C4-2B (cell line): ENCODE results near the gene MOAP1.
A peak's percentile ranks its signal among the peaks of the same experiment; 100 is the strongest.

ENCODE experiments used
- H3K27ac ChIP-seq: fragments of 450-650 bp; 2 replicates; pipeline ENCODE4 v1.5.1; 2017
- ZFX ChIP-seq: fragments of 450-650 bp; IDR thresholded peaks from 2 replicates; pipeline ENCODE4 v1.6.1; 2017
- TF ChIP-seq, protein P1 (sequence below): fragments of 450-650 bp; conservative IDR thresholded peaks from 2 replicates; pipeline ENCODE4 v1.5.1; 2017; ENCODE audit warnings: mild to moderate bottlenecking

MOAP1 gene

GRCh38 chr14:93201155-93201704 lies 16.5 kb upstream of the MOAP1 start:
- H3K27ac ChIP-seq, result no peak overlapping the region
- TF ChIP-seq, protein P1, sequence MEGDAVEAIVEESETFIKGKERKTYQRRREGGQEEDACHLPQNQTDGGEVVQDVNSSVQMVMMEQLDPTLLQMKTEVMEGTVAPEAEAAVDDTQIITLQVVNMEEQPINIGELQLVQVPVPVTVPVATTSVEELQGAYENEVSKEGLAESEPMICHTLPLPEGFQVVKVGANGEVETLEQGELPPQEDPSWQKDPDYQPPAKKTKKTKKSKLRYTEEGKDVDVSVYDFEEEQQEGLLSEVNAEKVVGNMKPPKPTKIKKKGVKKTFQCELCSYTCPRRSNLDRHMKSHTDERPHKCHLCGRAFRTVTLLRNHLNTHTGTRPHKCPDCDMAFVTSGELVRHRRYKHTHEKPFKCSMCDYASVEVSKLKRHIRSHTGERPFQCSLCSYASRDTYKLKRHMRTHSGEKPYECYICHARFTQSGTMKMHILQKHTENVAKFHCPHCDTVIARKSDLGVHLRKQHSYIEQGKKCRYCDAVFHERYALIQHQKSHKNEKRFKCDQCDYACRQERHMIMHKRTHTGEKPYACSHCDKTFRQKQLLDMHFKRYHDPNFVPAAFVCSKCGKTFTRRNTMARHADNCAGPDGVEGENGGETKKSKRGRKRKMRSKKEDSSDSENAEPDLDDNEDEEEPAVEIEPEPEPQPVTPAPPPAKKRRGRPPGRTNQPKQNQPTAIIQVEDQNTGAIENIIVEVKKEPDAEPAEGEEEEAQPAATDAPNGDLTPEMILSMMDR, result no peak
- no peak for TF ChIP-seq ZFX

- no peak for TF ChIP-seq ZFX
- TF ChIP-seq, protein P1, result no peak
These were observed 15.9 kb upstream of the MOAP1 start for GRCh38 chr14:93200553-93200952.

DNA sequence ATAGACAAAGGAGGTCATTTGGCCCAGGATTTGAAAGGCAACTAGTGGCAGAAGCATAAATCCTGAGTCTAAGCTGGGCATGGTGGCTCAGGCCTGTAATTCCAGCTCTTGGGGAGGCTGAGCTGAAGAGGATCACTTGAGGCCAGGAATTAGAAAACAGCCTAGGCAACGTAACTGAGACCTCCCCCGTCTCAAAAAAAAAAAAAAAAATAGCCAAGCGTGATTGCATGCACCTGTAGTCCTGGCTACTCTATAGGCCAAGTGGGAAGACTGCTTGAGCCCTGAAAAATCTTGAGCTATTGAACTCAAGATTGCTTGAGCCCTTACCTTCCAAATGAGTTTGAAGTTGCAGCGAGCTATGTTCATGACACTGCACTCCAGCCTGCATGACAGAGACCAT lies 14.3 kb upstream of the MOAP1 start:
- TF ChIP-seq, protein P1, result no peak
- no peak for TF ChIP-seq ZFX
- no peak overlapping the region for H3K27ac ChIP-seq

More at GRCh38 chr14:93200553-93200952, 15.9 kb upstream of the MOAP1 start:
- H3K27ac ChIP-seq, result no peak overlapping the region

DNA sequence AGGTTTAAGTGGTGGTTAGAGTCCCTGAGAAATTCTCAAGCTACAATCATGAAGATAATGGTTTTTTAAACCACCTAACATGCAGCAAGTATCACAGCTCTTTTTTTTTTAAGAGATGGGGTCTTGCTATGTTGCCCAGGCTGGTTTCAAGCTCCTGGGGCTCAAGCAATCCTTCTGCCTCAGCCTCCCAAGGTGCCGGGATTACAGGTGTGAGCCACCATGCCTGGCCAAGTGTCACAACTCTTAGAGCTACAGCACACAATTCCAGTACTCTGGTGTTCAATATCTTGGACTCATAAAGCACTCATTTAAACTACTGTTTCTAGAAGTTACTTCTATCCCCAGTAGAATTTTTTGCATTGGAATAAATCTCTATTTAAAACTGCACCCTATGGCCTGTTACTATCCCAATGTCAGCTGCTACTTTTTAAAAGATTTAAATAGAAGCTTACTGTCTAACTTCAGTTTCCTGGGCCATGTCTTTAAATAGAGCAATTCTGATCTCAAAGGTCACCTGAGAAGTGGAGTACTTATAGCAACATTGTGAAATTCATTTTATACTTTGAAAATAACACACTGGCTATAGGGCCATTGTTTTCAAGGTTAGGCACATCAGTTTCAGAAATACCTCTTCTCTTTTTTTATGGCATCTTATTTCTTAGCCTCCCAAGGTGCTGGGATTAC lies 10.8 kb upstream of the MOAP1 start:
- H3K27ac ChIP-seq, result no peak overlapping the region
- TF ChIP-seq, protein P1, result no peak
- TF ChIP-seq ZFX, result no peak

- no peak overlapping the region for H3K27ac ChIP-seq
- TF ChIP-seq, protein P1, result no peak
- TF ChIP-seq ZFX, result no peak
These were observed 2.3 kb upstream of the MOAP1 start for GRCh38 chr14:93186956-93187355.

DNA sequence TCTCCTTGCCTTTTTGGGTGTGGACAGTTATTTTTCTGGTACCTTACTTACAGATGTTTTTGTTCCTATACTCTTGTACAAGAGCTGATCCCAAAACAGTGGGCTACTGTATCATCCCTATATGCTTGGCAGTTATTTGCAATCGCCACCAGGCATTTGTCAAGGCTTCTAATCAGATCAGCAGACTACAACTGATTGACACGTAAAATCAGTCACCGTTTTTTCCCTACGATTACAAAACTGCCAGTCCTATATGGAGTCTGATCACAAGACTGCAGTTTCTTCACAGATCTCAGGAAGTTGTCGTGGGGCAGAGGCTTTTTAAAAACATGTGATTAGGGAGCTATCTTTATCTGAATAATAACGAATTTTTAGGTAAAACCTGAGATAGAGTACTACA lies 1.8 kb upstream of the MOAP1 start:
- peak overlapping the region; percentile 95; the same call in 1 of the 2 replicates for H3K27ac ChIP-seq
- TF ChIP-seq, protein P1, result no peak
- TF ChIP-seq ZFX, result no peak

GRCh38 chr14:93185349-93185720 lies 638 bp upstream of the MOAP1 start:
- TF ChIP-seq ZFX, result no peak
- TF ChIP-seq, protein P1, result no peak
- peak overlapping the region; percentile 95 for H3K27ac ChIP-seq
